Ecto neural progenitor cell (in vitro differentiated cells): ENCODE measurements around the gene NAA80.

Source experiments
- DNase-seq: peaks from one replicate; pipeline ENCODE4 v3.0.0-alpha.2; 2018; ENCODE audit warnings: low spot score

The NAA80 gene, protein sequence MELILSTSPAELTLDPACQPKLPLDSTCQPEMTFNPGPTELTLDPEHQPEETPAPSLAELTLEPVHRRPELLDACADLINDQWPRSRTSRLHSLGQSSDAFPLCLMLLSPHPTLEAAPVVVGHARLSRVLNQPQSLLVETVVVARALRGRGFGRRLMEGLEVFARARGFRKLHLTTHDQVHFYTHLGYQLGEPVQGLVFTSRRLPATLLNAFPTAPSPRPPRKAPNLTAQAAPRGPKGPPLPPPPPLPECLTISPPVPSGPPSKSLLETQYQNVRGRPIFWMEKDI

DNA sequence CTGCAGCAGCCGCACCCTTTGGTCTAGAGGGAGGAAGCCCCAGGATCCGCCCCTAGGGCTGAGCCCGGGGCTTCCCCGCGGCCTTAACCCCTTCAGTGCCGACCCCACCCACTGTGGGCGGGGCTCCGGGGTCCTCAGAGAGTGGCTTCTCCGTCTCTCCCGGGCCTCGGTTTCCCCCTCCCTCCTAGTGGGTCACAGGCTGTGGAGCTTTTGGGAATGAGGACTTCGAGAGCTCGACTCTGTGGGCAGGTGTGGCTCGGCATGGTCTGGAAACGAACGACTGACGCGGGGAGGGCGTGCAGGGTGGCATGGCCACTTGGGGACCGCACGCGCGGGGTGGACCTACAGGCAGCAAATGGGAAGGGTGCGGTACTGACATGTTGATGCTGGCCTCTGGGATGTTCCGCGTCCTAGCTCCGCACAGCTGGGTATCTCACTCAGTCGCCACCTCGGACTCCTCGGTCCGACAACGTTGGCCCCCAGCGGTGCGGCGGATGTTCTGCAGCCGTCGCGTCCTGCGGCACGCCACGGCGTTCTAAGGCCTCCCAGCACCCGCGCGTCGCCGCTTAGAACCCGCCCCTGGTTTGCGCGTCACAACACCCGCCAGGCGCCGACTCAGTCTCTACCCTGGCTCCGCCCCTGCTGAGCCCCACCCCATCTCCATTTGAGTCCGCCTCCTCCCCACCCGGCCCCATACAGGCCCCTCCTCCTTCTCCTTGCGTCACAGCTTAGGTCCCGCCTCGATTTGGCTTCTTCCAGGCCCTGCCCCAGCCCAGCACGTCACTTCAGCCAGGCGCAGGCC, at the start of gene NAA80, which contains the start of gene HYAL3:
Gene NAA80 (minus strand): TSS at position 570 of the 802 bp plus-strand sequence. CDS start 1,942 bp downstream, outside the sequence.
Gene HYAL3 (minus strand): TSS at position 570 of the 802 bp plus-strand sequence. CDS start 3,803 bp downstream, outside the sequence.
- DNase-seq: peak; percentile 99

DNA sequence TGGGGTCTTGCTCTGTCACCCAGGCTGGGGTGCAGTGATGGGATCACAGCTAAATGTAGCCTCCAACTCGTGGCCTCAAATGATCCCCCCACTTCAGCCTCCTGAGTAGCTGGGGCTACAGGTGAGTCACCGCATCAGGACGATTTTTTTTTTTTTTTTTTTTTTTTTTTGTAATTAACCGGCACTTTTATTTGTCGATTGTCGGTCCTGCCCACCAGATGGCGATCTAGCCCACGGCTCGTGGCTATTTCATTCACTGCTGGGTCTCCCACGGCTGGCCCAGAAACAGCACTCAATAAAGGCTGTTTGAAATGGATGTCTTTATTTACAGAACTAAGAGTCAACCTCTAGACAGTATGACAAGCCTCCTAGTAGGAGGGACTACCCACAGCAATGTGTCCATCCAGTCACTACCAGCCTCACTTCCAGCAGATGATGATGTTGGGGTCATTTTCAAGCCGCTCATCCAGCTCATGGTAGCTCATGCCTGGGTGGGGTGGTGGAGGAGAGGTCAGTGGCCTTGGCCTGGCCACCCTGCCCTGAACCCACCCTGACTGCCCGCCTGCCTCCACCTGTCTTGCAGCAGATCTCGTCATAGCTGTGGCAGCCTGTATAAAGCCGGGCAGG, 48.1 kb upstream of the NAA80 start:
- no peak for DNase-seq

DNA sequence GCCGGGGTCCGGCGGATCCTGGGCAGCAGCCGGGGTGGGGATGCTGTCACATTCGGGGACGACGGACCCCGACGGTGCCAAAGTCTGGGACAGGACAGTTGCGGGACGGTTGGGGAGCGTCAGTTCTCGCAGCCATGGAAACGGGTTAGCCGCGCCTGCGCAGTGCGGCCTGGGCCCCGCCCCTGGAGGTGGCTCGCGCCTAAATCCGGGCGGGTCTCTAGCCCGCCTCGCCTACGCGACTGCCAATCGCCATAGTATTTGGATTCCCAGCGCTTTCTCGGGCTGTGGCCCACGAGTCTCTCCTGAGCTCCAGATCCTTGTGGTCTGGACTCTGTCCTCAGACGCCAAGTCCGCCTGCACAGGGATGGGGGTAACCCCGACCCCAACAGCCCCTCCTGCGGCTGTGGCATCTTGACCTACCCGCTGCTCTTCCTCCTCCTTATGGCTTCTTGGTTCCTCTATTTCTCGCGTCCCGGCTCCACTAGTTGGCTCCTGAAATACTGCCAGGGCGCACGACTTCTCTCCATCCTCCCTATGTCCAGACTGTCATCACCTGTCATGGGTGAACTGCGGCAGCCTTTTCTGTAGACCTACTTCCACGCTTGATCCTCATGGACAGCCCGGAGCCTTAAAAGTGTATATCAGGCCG, 46.5 kb upstream of the NAA80 start, which contains the start of gene ZMYND10:
Gene ZMYND10 (minus strand): TSS at position 147 of the 649 bp plus-strand sequence. CDS start 153 bp downstream, outside the sequence.
- DNase-seq: peak; percentile 88

DNA sequence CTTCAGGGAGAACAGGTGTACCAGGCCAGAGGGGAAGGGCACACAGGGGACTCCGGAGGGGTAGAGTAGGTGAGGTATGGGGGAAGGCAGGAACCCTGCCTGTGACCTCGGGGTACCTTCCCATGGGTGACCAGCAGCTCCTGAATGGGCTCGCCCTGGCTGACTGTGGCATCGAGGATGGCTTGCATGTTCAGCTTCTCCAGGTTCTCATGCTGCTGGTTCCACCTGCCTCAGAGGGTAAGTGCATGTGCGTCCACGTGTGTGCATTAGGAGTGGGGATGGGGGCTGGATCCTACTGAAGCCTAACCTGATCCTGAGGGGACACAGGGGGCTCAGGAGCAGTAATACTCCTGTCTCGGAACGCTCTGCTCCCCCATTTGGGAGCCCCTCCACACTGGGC, 45.8 kb upstream of the NAA80 start:
- DNase-seq: no peak

DNA sequence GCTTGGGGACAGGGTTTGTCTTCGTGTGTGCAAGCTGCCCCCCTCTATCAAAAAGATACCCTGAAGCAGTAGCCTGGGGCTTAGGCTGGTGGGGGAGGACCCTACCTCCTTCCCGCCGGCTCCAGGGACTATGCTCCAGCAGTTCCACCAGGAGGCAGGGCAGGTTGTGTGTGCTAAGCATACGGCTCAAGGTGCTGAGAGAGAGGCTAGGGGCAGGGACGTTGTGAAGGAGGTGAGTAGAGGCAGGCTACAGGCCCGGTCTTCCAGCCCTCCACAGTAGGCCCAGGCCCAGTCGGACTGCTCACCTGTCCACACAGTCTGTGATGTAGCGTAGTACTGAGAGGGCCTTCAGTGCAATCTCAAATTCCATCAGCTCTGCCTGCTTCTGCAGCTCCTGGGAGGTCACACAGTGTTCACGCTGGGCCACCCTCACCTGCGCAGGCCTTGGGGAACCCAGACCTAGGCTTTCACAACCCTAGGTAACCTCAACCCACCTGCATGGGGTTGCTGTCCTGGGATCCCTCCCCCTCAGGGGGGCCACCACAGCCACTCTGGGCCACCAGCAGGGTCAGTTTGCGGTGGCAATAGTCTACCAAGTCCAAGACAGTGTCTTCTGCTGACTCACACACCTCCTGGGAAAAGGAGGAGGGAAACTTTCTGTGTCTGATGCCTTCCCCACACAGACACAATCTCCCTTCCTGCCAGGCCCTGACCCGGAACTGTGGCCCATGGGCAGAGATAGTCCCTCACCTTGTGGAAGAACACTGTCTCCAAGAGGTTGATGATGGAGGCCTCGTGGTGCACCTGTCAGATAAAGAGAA, 43.8 kb upstream of the NAA80 start:
- DNase-seq: no peak

DNA sequence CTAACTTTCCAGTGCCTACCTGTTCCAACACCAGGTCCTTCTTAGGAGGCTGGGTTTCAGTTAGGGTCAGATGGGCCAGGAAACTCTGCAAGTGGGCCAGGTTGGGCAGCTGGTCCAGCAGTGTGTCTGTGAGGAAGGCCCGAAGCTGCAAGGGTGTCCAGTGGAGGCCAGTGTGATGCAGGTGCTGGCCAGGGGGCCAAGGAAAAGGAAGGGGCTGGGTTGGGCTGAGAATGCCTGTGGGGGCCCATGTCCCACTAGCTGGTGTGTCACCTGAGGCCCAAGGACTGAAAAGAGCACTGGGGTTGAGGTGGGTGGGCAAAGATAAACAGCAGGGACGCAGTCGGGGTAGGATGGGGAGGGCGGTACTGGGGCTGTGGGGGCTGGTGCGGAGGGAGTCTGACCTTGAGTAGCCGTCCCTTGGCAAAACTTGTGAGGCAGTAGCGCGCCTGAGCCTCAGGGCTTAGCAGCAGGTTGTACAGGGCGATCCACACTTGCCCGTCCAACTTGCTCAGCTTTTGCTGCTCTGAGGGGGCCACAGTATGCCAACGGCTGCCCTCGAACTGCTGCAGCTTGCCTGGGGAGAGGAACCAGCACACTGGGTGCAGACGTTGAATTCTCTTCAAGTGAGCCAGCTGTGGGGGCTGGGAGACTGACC, 42.9 kb upstream of the NAA80 start:
- DNase-seq: no peak

DNA sequence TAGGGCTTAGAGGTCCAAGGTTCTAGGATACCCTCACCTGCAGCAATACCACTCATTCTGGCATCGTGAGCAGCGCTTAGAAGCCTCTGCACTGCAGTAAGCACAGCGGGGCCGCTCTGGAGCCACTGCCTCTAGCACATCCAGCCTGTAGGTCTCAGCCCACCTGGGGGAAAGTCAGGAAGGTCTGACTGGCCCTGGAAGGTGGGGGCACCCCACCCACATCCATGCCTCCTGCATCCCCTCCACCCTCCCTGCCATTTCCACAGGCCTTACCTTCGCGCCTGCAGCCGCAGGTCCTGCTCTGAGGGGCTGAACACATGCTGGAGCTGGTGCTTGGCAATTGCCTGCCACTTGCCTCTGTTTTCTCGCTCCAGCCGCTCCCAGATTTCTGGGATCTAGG, 42.3 kb upstream of the NAA80 start:
- no peak for DNase-seq

DNA sequence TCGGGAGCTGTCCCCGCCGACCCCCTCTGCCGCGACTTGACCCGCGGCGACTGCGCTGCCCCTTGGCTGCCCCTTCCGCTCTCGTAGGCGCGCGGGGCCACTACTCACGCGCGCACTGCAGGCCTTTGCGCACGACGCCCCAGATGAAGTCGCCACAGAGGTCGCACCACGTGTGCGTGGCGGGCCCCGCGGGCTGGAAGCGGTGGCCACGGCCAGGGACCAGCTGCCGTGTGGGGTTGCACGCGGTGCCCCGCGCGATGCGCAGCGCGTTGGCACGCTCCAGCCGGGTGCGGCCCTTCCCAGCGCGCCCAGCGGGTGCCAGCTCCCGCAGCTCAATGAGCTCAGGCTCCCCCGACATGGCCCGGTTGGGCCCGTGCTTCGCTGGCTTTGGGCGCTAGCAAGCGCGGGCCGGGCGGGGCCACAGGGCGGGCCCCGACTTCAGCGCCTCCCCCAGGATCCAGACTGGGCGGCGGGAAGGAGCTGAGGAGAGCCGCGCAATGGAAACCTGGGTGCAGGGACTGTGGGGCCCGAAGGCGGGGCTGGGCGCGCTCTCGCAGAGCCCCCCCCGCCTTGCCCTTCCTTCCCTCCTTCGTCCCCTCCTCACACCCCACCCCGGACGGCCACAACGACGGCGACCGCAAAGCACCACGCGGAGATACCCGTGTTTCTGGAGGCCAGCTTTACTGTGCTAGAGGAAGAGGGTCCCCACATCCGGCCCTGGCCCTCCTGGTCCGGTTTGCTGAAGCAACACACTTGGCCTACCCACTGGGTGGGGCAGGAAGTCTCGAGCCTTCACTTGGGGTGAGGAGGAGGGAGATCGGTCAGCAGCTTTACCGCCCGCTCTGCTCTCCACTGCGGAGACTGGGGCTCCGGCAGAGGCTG, 41.5 kb upstream of the NAA80 start, which contains the start of gene RASSF1:
Gene RASSF1 (minus strand): TSS at position 389 of the 882 bp plus-strand sequence. CDS start 31 bp downstream, at position 358.
- DNase-seq: no peak

DNA sequence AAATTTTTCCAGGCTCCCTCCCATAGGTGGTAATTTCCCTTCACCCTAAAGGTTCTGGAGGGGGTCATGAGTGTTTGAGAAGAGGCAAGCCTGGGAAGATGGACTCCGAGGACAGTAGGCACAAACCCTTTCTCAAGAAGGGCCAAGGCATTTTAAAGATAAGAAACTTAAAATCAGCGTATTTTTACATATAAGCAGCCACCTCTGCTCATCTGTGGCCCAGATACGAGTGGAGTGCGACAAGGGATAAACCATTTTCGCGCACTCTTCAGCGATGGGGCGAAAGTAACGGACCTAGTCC, 40.9 kb upstream of the NAA80 start:
- no peak for DNase-seq

DNA sequence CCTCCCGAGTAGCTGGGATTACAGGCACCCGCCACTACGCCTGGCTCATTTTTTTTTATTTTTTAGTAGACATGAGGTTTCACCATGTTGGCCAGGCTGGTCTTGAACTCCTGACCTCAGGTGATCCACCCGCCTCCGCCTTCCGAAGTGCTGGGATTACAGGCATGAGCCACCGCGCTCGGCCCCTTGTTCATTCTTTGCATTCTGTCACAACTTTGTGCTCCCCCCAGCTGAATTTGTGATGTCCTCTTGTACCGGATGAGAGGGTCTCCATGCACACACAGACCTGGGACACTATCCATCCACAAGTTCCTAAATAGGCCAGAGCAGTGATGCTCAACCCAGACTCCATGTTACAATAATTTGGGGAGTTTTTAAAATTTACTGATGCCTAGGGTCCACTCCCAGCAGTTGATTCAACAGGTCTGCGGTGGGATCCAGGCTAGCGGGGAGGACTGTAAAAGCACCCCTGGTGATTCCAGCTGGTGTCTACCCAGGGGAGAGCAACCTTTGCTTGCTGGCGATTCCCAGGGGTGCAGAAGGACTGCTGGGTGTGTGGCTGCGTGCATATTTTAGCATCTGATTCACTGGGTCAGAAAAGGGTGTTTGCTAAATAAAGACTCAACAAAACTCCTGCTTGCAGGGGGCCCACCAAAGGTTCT, 40.4 kb upstream of the NAA80 start:
- DNase-seq: no peak

DNA sequence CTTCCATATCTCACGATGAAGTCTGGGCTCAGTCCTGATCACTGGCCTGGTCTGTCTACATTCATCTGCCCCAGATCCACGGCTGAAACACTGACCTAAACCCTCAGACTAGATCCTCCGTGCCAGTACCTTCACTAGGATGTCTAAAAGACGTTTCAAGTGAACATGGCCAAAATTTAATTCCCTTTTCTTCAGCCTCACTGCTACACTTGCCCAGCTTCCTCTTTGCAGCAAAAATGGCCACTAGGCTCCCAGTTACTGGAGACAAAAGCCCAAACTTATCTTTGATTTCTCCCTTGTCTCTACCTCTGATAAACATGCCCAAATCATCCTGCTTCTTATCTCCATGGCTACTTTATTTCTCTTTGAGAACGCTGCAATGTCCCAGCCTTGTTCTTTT, 39.8 kb upstream of the NAA80 start:
- DNase-seq: no peak

DNA sequence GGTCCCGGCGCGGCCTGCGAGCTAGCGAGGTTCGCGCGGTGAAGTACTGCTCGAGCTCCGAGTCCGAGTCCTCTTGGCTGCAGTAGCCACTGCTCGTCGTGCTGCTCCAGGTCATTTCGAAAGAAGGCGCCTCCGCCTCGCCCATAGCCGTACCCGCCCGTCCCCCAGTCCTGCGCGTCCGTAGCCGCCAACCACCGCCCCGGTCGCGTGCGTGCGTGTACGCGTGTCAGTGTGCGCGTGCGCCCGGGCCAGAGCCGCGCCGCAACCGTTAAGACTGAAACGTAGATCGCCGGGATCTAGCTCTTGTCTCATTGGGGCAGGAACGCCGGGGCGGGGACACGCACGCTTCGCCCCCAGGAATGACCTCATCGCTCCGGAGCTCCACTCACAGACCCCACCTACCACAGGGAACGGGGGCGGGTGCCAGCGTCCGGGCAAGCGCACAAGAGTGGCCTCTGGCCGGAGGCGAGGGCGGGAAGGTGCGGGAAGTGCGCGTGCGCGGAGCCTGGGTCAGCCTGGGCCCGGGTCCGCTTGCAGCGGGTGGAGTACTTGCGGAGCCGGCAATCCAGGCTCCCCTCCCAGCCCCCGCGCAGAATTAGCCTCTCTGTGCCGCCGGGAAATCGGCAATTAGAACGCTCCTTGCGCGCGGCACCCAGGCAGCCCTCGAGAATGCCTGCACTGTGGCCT, 38.1 kb upstream of the NAA80 start:
- DNase-seq: peak; percentile 99

DNA sequence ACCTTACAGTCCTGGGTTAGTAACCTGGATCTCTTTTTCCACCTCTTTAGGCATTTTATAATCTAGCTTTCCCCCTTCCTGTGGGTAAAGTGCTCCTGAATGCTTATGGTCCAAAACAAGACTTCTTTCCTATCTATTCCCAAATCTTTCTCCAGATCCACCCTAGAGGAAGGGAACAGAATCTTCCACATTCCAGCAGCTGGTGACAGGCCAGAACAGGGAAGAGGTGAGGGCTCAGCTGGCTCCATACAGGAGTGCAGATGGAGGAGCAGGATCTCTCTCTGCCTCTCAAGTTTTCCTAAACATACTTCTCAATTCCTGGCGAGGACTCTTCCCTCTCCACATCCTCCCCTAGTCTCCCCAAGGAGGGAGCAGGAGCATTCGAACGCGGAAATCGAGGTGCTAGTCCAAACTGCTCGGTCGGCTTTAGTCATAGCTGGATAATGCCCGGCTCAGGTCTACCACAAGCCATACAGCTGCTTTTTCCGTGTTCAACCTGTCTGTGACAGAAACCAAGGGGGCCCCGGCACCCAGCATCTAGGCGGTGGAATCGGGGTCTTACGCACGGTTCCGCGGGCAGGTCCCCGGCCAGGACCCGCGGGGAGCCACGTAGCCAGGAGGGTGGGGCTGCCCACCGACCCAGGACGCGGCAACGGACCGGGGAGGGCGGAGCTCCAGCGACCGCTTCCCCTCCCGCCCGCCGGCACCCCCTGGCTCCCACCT, 37.4 kb upstream of the NAA80 start:
- no peak for DNase-seq

DNA sequence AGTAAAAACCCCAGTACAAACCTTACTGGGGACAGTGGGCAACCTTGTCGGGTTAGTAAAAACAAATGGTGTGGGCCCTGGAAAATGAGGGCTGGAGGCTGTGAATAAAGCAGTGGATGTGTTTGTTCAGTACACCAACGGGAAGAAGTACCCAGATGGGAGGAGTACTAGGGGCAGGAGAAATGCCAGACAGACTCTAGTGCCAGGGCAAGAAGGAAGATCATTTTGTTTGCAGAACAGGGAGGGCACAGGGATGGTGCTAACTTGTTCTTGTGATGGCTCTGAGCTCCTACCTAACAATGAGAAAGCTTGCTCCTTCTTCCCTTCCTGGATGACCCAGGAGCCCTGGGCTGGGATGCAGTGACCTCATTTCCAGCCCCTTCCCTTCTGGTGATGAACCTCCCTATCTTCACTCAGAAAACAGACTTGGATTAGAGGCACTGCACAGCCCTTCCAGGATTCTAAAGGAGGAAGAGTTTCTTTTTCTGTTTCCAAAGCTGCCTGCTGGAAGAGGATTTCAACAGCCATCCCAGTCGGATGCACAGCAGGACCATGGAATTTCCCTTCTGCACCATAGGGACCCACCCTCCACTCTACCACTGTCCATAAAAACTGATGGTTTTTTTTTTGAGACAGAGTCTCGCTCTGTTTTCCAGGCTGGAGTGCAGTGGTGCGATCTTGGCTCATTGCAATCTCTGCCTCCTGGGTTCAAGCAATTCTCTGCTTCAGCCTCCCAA, 35.3 kb upstream of the NAA80 start:
- DNase-seq: no peak

DNA sequence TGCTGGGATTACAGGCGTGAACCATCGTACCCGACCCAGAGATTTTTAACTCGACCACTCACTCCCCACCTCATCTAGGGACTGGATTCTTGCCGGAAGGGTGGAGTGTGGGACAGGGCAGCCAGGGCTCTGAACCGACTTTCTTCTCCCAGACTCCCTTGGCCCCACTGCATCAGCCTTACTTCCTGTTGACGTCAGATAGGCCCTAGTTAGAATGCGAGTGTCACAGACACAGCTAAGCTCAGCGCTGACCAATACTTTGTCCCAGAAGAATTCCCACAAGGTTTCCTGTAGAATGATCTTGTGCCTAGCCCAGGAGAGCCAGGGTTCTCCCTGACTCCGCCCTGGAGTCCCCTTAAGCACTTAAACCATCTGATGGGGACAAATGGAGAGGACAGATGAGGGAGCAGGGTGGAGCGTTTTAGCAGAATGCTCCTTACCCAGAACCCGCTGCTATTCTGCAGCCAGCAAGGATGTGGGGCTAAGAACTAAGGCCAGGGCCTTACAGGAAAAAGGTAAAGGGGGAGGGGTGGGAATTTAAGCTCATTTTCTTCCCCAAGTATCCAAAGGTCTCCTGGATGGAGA, 34.6 kb upstream of the NAA80 start:
- DNase-seq: no peak

DNA sequence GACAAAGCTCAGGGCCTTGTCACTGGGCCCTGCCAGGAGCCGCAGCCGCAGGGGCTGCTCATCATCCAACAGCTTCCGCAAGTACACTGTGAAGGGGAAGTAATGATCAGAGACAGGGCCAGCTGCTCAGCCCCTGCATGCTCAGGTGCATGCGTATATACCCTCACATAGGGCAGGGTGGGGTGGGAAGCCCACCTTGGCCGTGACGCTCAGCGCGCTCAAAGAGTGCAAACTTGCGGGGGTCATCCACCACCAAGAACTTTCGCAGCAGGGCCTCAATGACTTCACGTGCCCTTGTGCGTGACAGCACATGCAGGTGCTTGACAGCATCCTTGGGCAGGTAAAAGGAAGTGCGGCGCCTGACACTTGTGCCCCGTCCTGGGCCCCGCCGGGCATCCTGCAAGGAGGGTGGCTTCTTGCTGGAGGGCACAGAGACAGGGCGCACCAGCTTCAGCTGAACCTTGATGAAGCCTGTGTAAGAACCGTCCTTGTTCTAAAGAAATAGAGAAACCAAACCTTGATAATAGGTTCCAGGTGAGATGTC, 32.2 kb upstream of the NAA80 start:
- no peak for DNase-seq

DNA sequence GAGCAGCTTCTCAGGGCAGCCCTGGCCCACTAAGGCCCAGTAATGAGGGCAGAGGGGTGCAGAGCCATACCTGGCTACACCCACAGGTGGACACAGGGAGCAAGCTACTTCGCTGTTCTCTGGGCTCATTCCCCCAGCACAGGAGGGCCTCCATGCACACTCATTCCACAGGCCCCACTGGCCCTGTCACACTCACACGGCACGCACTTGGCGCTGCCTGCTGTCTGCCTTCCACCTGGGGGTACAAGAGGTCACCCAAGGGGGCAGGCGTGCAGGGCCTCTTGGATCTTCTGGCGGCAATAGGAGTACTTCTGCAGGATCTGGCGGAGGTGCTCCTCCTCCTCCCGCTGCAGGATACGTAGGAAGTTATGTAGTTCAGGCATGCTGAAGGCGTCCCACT, 31.1 kb upstream of the NAA80 start:
- DNase-seq: no peak
